ENCODE data around the gene MYBPC3. TPM values are rescaled to one million over a fixed set of nuclear protein-coding genes. Genes with fewer than 3 reads are reported as not detected.

The MYBPC3 gene
- total and polyA plus RNA-seq, 2 donors (not counting 3 experiments of a cell fraction or from before 2014, with no cell fraction given), result not detected

DNA sequence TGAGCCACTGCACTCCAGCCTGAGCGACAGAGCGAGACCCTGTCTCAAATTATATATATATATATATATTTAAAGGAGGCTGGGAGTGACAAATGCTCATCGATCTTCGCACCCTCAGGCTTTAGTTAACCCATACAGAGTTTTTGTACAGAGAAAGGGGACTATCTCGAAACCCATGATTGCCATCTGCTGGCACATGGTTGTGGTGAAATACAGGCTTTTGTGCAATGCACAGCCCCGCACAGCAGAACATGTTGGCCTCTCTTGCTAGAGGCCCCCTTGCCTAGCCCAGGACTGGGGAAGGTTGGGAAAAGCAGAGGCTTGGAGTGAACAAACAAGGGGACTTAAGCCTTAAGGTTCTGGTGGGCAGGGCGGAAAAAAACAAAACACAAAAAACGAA lies 3.6 kb downstream of the MYBPC3 start:
- no peaks in the 10 kb centered on the region for H3K9me3 ChIP-seq (replicated peaks; ENCODE audit: control insufficient read depth, insufficient read depth, low read length)
- POLR2A ChIA-PET, result no interaction called here
- no peak overlapping the region for H3K4me3 ChIP-seq (replicated peaks in 1 of 3; ENCODE audit: insufficient read depth in 1 of 3, low read depth in 1 of 3, low read length in 3 of 3)
- intact Hi-C loops (cut with micrococcal nuclease) (loop anchor here (5.0 kb wide), 1 partner anchor 37 kb away; no protein-coding TSS in a partner anchor), dilution Hi-C loops (cut with MboI; ENCODE audit: extremely low pct_ligation_motif_present, low sequenced_read_pairs) (no loop called here)
- no peaks in the 10 kb centered on the region for H4K20me1 ChIP-seq (replicated peaks; ENCODE audit: control insufficient read depth, extremely low read depth, insufficient read depth, low read length)
- no peak overlapping the region for H3K27ac ChIP-seq (ENCODE audit: insufficient read depth, low read depth, low read length)
- no peak overlapping the region for H3K4me2 ChIP-seq (ENCODE audit: insufficient read depth, low read length)
- no peak overlapping the region for H3K9ac ChIP-seq (replicated peaks; ENCODE audit: extremely low read depth, insufficient read depth, low read length)
- no peaks in the 10 kb centered on the region for H3K36me3 ChIP-seq (ENCODE audit: control insufficient read depth in 2 of 2, extremely low read depth in 1 of 2, insufficient read depth in 2 of 2, low read length in 2 of 2)
- CTCF ChIA-PET, result interaction anchor here (1.0 to 2.0 kb wide), 4 partner anchors 16 to 169 kb away, joined by 3 to 9 read pairs (median 3); no protein-coding TSS in a partner anchor
- no peak overlapping the region for H2AFZ ChIP-seq (ENCODE audit: low read depth, low read length)
- DNase-seq (ENCODE audit: low read depth, low spot score) (no peak), FAIRE-seq (no peak)
- BruUV-seq (replicated peaks), result no TSS peak
- H3K79me2 ChIP-seq (ENCODE audit: control insufficient read depth, insufficient read depth, low read length), result no peaks in the 10 kb centered on the region
- no peaks in the 10 kb centered on the region for H3K27me3 ChIP-seq (ENCODE audit: control insufficient read depth in 2 of 2, insufficient read depth in 2 of 2, low read length in 2 of 2)
- H3K9me1 ChIP-seq (replicated peaks; ENCODE audit: control insufficient read depth, extremely low read depth, insufficient read depth, low read length), result no peaks in the 10 kb centered on the region
- TF ChIP-seq, protein P1, sequence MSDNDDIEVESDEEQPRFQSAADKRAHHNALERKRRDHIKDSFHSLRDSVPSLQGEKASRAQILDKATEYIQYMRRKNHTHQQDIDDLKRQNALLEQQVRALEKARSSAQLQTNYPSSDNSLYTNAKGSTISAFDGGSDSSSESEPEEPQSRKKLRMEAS (IDR thresholded peaks at IDR 0.05; ENCODE audit: insufficient read depth, insufficient read length), result no peak
- TF ChIP-seq, protein P2, sequence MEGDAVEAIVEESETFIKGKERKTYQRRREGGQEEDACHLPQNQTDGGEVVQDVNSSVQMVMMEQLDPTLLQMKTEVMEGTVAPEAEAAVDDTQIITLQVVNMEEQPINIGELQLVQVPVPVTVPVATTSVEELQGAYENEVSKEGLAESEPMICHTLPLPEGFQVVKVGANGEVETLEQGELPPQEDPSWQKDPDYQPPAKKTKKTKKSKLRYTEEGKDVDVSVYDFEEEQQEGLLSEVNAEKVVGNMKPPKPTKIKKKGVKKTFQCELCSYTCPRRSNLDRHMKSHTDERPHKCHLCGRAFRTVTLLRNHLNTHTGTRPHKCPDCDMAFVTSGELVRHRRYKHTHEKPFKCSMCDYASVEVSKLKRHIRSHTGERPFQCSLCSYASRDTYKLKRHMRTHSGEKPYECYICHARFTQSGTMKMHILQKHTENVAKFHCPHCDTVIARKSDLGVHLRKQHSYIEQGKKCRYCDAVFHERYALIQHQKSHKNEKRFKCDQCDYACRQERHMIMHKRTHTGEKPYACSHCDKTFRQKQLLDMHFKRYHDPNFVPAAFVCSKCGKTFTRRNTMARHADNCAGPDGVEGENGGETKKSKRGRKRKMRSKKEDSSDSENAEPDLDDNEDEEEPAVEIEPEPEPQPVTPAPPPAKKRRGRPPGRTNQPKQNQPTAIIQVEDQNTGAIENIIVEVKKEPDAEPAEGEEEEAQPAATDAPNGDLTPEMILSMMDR (IDR thresholded peaks at IDR 0.05; ENCODE audit: extremely low read depth in 1 of 2, insufficient read depth in 1 of 2, low read depth in 1 of 2, low read length in 2 of 2), result peak in 1 of 2 donors; percentile 16
- H3K4me1 ChIP-seq (ENCODE audit: control insufficient read depth, extremely low read depth, insufficient read depth, low read length), result no peaks in the 10 kb centered on the region

DNA sequence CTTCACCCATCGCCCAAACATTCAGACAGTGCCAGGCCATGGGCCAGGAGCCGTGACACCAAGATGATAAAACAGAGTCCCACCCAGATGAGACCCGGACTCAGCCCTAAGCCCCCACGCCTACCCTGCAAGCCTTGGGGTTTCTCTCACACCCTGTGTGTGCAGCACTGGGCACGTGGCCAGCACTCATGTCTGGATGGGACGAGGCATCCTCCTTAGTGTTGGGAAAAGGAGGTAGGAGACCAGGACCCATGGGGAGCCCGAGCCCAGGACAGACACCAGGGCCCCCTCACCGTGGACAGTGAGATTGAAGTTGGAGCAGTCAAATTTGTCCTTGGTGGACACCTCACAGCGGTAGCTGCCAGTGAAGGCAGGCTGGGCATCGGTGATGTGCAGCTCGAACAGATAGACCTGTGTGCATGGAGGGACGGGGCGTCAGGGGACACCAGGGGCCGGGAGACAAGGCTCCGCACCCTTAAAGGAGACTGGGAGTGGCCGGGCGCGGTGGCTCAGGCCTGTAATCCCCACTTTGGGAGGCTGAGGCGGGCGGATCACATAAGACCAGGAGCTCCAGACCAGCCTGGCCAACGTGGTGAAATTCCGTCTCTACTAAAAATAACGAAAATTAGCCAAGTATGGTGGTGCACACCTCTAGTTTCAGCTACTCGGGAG lies 4.2 kb downstream of the MYBPC3 start:
- Histone ChIP-seq H3K9me1 (replicated peaks; ENCODE audit: control insufficient read depth, extremely low read depth, insufficient read depth, low read length) (no peaks in the 10 kb centered on the region), H3K4me1 (ENCODE audit: control insufficient read depth, extremely low read depth, insufficient read depth, low read length) (no peaks in the 10 kb centered on the region), H3K4me2 (ENCODE audit: insufficient read depth, low read length) (no peak overlapping the region), H3K79me2 (ENCODE audit: control insufficient read depth, insufficient read depth, low read length) (no peaks in the 10 kb centered on the region), H3K9ac (replicated peaks; ENCODE audit: extremely low read depth, insufficient read depth, low read length) (no peak overlapping the region), H3K9me3 (replicated peaks; ENCODE audit: control insufficient read depth, insufficient read depth, low read length) (no peaks in the 10 kb centered on the region), H3K27me3 (ENCODE audit: control insufficient read depth in 2 of 2, insufficient read depth in 2 of 2, low read length in 2 of 2) (no peaks in the 10 kb centered on the region), H2AFZ (ENCODE audit: low read depth, low read length) (no peak overlapping the region), H3K4me3 (replicated peaks in 1 of 3; ENCODE audit: insufficient read depth in 1 of 3, low read depth in 1 of 3, low read length in 3 of 3) (no peak overlapping the region), H3K27ac (ENCODE audit: insufficient read depth, low read depth, low read length) (no peak overlapping the region), H4K20me1 (replicated peaks; ENCODE audit: control insufficient read depth, extremely low read depth, insufficient read depth, low read length) (no peaks in the 10 kb centered on the region), H3K36me3 (ENCODE audit: control insufficient read depth in 2 of 2, extremely low read depth in 1 of 2, insufficient read depth in 2 of 2, low read length in 2 of 2) (no peaks in the 10 kb centered on the region)
- BruUV-seq (replicated peaks), result no TSS peak
- ChIA-PET CTCF (interaction anchor here (1.0 to 2.0 kb wide), 3 partner anchors 16 to 169 kb away, joined by 3 to 9 read pairs (median 3); no protein-coding TSS in a partner anchor), POLR2A (no interaction called here)
- TF ChIP-seq FOS (IDR thresholded peaks at IDR 0.05; ENCODE audit: borderline replicate concordance, insufficient read depth, low read length), result no peak
- no peak for TF ChIP-seq POLR2AphosphoS5 (IDR thresholded peaks at IDR 0.05; ENCODE audit: insufficient read depth, low read depth, low read length)
- no peak for TF ChIP-seq MYC (IDR thresholded peaks at IDR 0.05; ENCODE audit: low read depth, low read length)
- no peak for TF ChIP-seq POLR2A (IDR thresholded peaks at IDR 0.05; ENCODE audit: low read depth, low read length)
- no peak for TF ChIP-seq EZH2 (IDR thresholded peaks at IDR 0.05; ENCODE audit: borderline replicate concordance, low read depth, low read length, severe bottlenecking)
- TF ChIP-seq, protein P2 (IDR thresholded peaks at IDR 0.05; ENCODE audit: extremely low read depth in 1 of 2, insufficient read depth in 1 of 2, low read depth in 1 of 2, low read length in 2 of 2), result no peak
- TF ChIP-seq, protein P1 (IDR thresholded peaks at IDR 0.05; ENCODE audit: insufficient read depth, insufficient read length), result no peak
- no peak for TF ChIP-seq GATA2 (IDR thresholded peaks at IDR 0.05; ENCODE audit: insufficient read depth, insufficient read length, low read depth, low read length)
- TF ChIP-seq JUN (IDR thresholded peaks at IDR 0.05; ENCODE audit: borderline replicate concordance, insufficient read depth, insufficient read length, low read depth), result no peak
- dilution Hi-C loops (cut with MboI; ENCODE audit: extremely low pct_ligation_motif_present, low sequenced_read_pairs) (no loop called here), intact Hi-C loops (cut with micrococcal nuclease) (loop anchor here (5.0 kb wide), 1 partner anchor 36 kb away; no protein-coding TSS in a partner anchor)
- DNase-seq (ENCODE audit: low read depth, low spot score), result no peak
- no peak for FAIRE-seq

All from endothelial cell of umbilical vein (primary cell).